Vagina (tissue), 2 donors: ENCODE results near the gene PKD2L1. TPM values are rescaled to one million over a fixed set of nuclear protein-coding genes. Genes with fewer than 3 reads are reported as not detected.
A peak's percentile ranks its signal among the peaks of the same experiment; 100 is the strongest.

Experiments
- DNase-seq, 2 donors: peaks; one replicate each; pipeline ENCODE4 v3.0.0-alpha.2; 2017; ENCODE audit errors: extremely low spot score in 2 of 2
- H3K27ac ChIP-seq: fragments of 200-600 bp; sonication (generic); one replicate; pipeline ENCODE4 v1.5.1; 2019
- H3K27me3 ChIP-seq: fragments of 200-600 bp; sonication (generic); one replicate; pipeline ENCODE4 v1.5.1; 2019
- H3K36me3 ChIP-seq, 2 donors: fragments of 200-600 bp; sonication (generic); one replicate each; pipeline ENCODE4 v1.5.1; 2017 to 2019
- H3K4me1 ChIP-seq: fragments of 200-600 bp; sonication (generic); one replicate; pipeline ENCODE4 v1.5.1; 2019
- H3K4me3 ChIP-seq, 2 donors: fragments of 200-600 bp; sonication (generic); 1 replicate in 1 of 2; 2 replicates in 1 of 2; pipeline ENCODE4 v1.5.1; 2016 to 2019
- H3K9me3 ChIP-seq: fragments of 200-600 bp; sonication (generic); one replicate; pipeline ENCODE4 v1.5.1; 2019
- POLR2A ChIP-seq, 2 donors: fragments of 450-650 bp; IDR thresholded peaks; one replicate each; pipeline ENCODE4 v1.6.1; 2017; ENCODE audit warnings: antibody characterized with exemption in 2 of 2, mild to moderate bottlenecking in 2 of 2, moderate library complexity in 2 of 2
- POLR2AphosphoS5 ChIP-seq, 2 donors: sonication (generic); formaldehyde crosslinking; IDR thresholded peaks; one replicate each; pipeline ENCODE4 v1.9.0; 2017; ENCODE audit warnings: antibody characterized with exemption in 2 of 2, mild to moderate bottlenecking in 2 of 2, low read depth in 1 of 2; ENCODE audit not compliant: insufficient read depth in 1 of 2
- intact Hi-C: fragments of 100-400 bp; cut with DNase I; formaldehyde crosslinking; loops from one replicate; pipeline ENCODE4 v1.15.1; 2023
- total RNA-seq: library from RNA; depleted of rRNA; stranded (reverse); fragments of >200 nt; gene quantifications from one replicate; pipeline ENCODE4 v1.2.3, GENCODE V29; 2016
- TF ChIP-seq, protein P1 (sequence below), 3 experiments: fragments of 450-650 bp in 2 of 3; fragments of 200-600 bp in 1 of 3; sonication (generic) in 1 of 3; IDR thresholded peaks; one replicate each; pipeline ENCODE4 v1.5.1; 2017 to 2019; ENCODE audit warnings: antibody characterized with exemption in 3 of 3, mild to moderate bottlenecking in 2 of 3, moderate library complexity in 2 of 3

PKD2L1 gene
- total RNA-seq, 1 donor from 2014 or later: not detected

DNA sequence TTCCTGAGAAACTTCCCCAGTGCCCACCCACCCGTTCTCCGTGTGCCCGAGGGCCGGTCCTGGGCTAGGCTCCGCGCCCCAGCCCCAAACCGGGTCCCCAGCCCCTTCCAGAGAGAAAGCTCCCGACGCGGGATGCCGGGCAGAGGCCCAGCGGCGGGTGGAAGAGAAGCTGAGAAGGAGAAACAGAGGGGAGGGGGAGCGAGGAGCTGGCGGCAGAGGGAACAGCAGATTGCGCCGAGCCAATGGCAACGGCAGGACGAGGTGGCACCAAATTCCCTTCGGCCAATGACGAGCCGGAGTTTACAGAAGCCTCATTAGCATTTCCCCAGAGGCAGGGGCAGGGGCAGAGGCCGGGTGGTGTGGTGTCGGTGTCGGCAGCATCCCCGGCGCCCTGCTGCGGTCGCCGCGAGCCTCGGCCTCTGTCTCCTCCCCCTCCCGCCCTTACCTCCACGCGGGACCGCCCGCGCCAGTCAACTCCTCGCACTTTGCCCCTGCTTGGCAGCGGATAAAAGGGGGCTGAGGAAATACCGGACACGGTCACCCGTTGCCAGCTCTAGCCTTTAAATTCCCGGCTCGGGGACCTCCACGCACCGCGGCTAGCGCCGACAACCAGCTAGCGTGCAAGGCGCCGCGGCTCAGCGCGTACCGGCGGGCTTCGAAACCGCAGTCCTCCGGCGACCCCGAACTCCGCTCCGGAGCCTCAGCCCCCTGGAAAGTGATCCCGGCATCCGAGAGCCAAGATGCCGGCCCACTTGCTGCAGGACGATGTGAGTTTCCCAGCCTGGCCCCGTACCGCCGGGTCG, 16.9 kb upstream of the PKD2L1 start, which contains the start of gene SCD:
Gene SCD, plus strand, starts transcription at position 469 of the 803 bp plus-strand sequence. Its CDS starts 272 bp downstream, at position 741.
- intact Hi-C loops: no loop called here
- Histone ChIP-seq H3K36me3 (no peaks in the 10 kb centered on the region), H3K4me3 (peak within 1 kb of the TSS; percentile 63 to 74), H3K27ac (peak within 1 kb of the TSS; percentile 82), H3K4me1 (peaks cover 25% of the 10 kb centered on the region), H3K9me3 (no peaks in the 10 kb centered on the region), H3K27me3 (no peaks in the 10 kb centered on the region)
- DNase-seq: no peak
- TF ChIP-seq, protein P1, sequence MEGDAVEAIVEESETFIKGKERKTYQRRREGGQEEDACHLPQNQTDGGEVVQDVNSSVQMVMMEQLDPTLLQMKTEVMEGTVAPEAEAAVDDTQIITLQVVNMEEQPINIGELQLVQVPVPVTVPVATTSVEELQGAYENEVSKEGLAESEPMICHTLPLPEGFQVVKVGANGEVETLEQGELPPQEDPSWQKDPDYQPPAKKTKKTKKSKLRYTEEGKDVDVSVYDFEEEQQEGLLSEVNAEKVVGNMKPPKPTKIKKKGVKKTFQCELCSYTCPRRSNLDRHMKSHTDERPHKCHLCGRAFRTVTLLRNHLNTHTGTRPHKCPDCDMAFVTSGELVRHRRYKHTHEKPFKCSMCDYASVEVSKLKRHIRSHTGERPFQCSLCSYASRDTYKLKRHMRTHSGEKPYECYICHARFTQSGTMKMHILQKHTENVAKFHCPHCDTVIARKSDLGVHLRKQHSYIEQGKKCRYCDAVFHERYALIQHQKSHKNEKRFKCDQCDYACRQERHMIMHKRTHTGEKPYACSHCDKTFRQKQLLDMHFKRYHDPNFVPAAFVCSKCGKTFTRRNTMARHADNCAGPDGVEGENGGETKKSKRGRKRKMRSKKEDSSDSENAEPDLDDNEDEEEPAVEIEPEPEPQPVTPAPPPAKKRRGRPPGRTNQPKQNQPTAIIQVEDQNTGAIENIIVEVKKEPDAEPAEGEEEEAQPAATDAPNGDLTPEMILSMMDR (IDR thresholded peaks at IDR 0.05): no peak
- TF ChIP-seq POLR2AphosphoS5 (IDR thresholded peaks at IDR 0.05; ENCODE audit: insufficient read depth in 1 of 2, low read depth in 1 of 2): peak in 1 of 2 donors; percentile 82
- peak in 1 of 2 donors; percentile 21 for TF ChIP-seq POLR2A (IDR thresholded peaks at IDR 0.05)

DNA sequence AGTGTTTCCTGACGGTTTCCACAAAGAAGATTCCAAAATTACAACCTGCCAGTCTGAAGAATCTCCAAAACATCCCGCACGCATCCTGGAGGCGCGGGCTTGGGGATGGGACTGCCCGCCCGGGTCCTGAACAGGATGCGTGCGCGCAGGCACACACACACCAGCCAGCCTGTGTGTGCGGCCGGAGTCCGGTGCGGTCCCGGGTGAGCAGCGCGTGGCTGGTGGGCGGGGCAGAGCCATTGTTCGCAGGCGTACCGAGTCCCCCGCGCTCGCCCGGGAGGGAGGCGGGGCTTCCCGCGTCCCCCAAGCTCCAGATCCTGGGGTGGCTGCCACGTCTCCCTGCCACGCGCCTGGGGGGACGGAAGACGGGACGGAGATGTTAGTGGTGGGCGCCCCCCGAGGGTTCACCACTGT, 16.3 kb upstream of the PKD2L1 start:
- Histone ChIP-seq H3K4me3 (peak overlapping the region; percentile 63 to 74), H3K4me1 (peaks cover 25% of the 10 kb centered on the region), H3K27ac (peak overlapping the region; percentile 82), H3K27me3 (no peaks in the 10 kb centered on the region), H3K36me3 (no peaks in the 10 kb centered on the region), H3K9me3 (no peaks in the 10 kb centered on the region)
- no peak for DNase-seq
- intact Hi-C loops: no loop called here
- TF ChIP-seq, protein P1 (IDR thresholded peaks at IDR 0.05): no peak
- TF ChIP-seq POLR2A (IDR thresholded peaks at IDR 0.05) (no peak), POLR2AphosphoS5 (IDR thresholded peaks at IDR 0.05; ENCODE audit: insufficient read depth in 1 of 2, low read depth in 1 of 2) (no peak)

DNA sequence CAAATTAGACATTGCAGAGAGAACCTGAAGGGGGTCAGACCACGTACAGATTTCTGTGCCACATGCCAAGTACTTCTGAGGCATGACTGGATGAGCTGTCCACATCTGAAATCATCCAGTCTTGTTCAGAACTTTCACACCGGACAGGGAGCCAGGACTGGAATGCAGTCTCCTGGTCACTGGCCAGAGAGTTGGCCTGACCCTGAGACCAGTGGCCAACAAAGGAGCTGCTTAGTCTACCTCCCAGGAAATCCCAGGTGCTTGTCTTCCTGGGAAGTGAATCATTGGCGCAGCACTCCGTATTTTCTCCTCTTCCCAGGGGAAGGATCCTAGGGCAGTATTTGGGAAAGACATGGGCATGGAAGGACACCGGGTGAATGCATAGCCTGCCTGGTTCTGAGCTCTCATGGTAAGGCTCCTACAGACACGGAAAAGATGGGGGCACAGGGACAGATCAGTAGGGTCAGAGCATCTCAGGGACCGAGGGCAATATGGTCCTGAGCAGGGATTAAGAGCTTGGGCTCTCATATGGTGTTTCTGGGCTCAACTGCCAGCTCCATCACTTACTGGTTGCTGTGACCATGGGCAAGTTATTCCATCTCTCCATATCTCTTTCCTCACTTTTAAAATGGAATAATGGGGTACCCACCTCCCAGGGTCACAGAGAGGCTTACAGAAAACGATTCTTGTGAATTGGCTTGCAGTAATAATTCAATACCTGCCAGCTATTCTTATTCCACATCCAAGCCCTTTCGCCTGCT, 15.7 kb upstream of the PKD2L1 start:
- TF ChIP-seq, protein P1 (IDR thresholded peaks at IDR 0.05): no peak
- TF ChIP-seq POLR2AphosphoS5 (IDR thresholded peaks at IDR 0.05; ENCODE audit: insufficient read depth in 1 of 2, low read depth in 1 of 2) (no peak), POLR2A (IDR thresholded peaks at IDR 0.05) (no peak)
- H3K27ac ChIP-seq: peak overlapping the region; percentile 82
- no peaks in the 10 kb centered on the region for H3K9me3 ChIP-seq
- no peak for DNase-seq
- no peaks in the 10 kb centered on the region for H3K27me3 ChIP-seq
- H3K36me3 ChIP-seq: no peaks in the 10 kb centered on the region
- intact Hi-C loops: no loop called here
- peak overlapping the region; percentile 63 to 74 for H3K4me3 ChIP-seq
- peaks cover 25% of the 10 kb centered on the region for H3K4me1 ChIP-seq

DNA sequence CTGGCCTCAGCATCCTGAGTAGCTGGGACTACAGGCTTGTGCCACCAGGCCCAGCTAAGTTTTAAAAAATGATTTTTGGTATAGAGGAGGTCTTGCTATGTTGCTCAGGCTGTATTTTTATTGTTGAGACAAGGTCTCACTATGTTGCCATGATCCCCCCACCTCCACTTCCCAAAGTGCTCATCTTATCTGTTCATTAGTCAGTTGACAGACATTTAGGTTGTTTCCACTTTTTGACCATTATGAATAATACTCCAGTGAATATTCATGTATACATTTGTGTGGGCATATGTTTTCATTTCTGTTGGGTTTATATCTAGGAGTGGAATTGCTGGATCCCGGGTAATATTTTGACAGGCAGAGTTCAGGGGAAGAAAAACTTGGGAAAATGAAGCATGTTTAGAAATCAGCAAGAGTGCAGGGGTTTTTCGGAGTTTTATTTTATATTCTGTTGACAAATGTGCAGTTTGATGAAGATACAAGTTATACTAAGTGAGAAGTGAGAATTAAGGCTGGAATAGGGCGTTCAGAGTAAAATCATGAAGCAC, 14.3 kb upstream of the PKD2L1 start:
- peaks cover 19% of the 10 kb centered on the region for H3K4me1 ChIP-seq
- TF ChIP-seq, protein P1 (IDR thresholded peaks at IDR 0.05): no peak
- TF ChIP-seq POLR2AphosphoS5 (IDR thresholded peaks at IDR 0.05; ENCODE audit: insufficient read depth in 1 of 2, low read depth in 1 of 2) (no peak), POLR2A (IDR thresholded peaks at IDR 0.05) (no peak)
- no peaks in the 10 kb centered on the region for H3K36me3 ChIP-seq
- DNase-seq: no peak
- H3K27me3 ChIP-seq: no peaks in the 10 kb centered on the region
- no peak overlapping the region for H3K4me3 ChIP-seq
- H3K27ac ChIP-seq: no peak overlapping the region
- intact Hi-C loops: loop anchor here (5.0 kb wide), 1 partner anchor 88 kb away; no protein-coding TSS in a partner anchor
- no peaks in the 10 kb centered on the region for H3K9me3 ChIP-seq
